MM.1S (cell line): ENCODE measurements around the gene COL12A1.

Experiments used
- EZH2 ChIP-seq: fragments of 300-600 bp; sonication (generic); optimal IDR thresholded peaks from 2 replicates; pipeline ENCODE3; 2017; ENCODE audit warnings: low read depth, mild to moderate bottlenecking, antibody characterized with exemption, low read length, mixed read lengths
- EZH2phosphoT487 ChIP-seq: fragments of 300-600 bp; sonication (generic); IDR thresholded peaks from 2 replicates; pipeline ENCODE4 v1.6.1; 2018; ENCODE audit warnings: antibody characterized with exemption, low read length
- TF ChIP-seq, protein P1 (sequence below): fragments of 300-600 bp; sonication (generic); IDR thresholded peaks from 2 replicates; pipeline ENCODE4 v1.5.1; 2016; ENCODE audit warnings: antibody characterized with exemption, low read length, mixed read lengths

DNA sequence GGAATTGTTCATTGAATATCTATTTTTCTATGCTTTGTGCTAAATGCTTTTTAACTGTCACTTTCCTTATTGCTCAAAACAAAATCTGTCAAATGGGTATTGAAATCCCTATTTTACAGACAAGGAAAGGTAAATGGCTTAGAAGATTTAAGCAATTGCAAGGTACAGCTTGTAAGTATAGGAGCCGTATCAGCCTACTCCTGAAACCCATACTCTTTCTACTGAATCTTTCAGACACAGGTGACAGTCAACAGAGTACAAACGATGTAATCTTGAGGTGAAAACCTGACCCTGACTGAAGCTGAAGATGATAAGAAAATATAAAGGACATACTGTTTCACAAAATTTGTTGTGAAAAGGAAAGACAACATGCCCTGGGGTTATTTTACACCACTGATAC lies 44.7 kb upstream of the COL12A1 start:
- TF ChIP-seq, protein P1, sequence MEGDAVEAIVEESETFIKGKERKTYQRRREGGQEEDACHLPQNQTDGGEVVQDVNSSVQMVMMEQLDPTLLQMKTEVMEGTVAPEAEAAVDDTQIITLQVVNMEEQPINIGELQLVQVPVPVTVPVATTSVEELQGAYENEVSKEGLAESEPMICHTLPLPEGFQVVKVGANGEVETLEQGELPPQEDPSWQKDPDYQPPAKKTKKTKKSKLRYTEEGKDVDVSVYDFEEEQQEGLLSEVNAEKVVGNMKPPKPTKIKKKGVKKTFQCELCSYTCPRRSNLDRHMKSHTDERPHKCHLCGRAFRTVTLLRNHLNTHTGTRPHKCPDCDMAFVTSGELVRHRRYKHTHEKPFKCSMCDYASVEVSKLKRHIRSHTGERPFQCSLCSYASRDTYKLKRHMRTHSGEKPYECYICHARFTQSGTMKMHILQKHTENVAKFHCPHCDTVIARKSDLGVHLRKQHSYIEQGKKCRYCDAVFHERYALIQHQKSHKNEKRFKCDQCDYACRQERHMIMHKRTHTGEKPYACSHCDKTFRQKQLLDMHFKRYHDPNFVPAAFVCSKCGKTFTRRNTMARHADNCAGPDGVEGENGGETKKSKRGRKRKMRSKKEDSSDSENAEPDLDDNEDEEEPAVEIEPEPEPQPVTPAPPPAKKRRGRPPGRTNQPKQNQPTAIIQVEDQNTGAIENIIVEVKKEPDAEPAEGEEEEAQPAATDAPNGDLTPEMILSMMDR = no peak
- no peak for TF ChIP-seq EZH2phosphoT487
- TF ChIP-seq EZH2 = no peak
